Ovary (tissue), 9 donors: ENCODE measurements around the gene MPC1. TPM values are rescaled to one million over a fixed set of nuclear protein-coding genes. Genes with fewer than 3 reads are reported as not detected.

Experiments
- DNase-seq, 5 donors: peaks; one replicate each; pipeline ENCODE4 v3.0.0-alpha.2; 2019 to 2020
- H3K27ac ChIP-seq, 2 donors: fragments of 200-600 bp; one replicate each; pipeline versions ENCODE4 v1.5.1 to v1.8.0; 2019 to 2022
- H3K27me3 ChIP-seq: fragments of 200-600 bp; one replicate; pipeline ENCODE4 v1.8.0; 2022
- H3K36me3 ChIP-seq: fragments of 200-600 bp; sonication (generic); one replicate; pipeline ENCODE4 v1.5.1; 2019
- H3K4me1 ChIP-seq: one replicate; pipeline ENCODE4 v1.8.1; 2013; ENCODE audit warnings: mild to moderate bottlenecking, moderate library complexity; ENCODE audit not compliant: insufficient read depth
- H3K4me3 ChIP-seq: fragments of 200-600 bp; sonication (generic); one replicate; pipeline ENCODE4 v1.5.1; 2017
- H3K9me3 ChIP-seq, 2 donors: fragments of 200-600 bp in 1 of 2; sonication (generic) in 1 of 2; one replicate each; pipeline versions ENCODE4 v1.5.1 to v1.8.1; 2013 to 2019; ENCODE audit warnings: mild to moderate bottlenecking in 1 of 2, moderate library complexity in 1 of 2
- CTCF ChIP-seq, 3 donors: fragments of 450-650 bp in 2 of 3; fragments of 200-600 bp in 1 of 3; IDR thresholded peaks; one replicate each; pipeline versions ENCODE4 v1.5.1 to v1.8.0; 2016 to 2022; ENCODE audit warnings: antibody characterized with exemption in 3 of 3, mild to moderate bottlenecking in 1 of 3
- EP300 ChIP-seq: sonication (generic); formaldehyde crosslinking; IDR thresholded peaks from one replicate; pipeline ENCODE4 v1.6.1; 2017; ENCODE audit warnings: antibody characterized with exemption
- POLR2A ChIP-seq: fragments of 450-650 bp; IDR thresholded peaks from one replicate; pipeline ENCODE4 v1.6.1; 2017; ENCODE audit warnings: antibody characterized with exemption, mild to moderate bottlenecking, moderate library complexity
- WGBS, 3 donors: extraction: QIAGEN DNeasy Blood & Tissue Kit in 1 of 3; methylation state at CpG; one replicate each; pipeline versions ENCODE4 v1.1.5 to v1.1.7; 2013 to 2017; 5-methylcytosine and 5-hydroxymethylcytosine counted together
- intact Hi-C, 4 donors: fragments of 100-400 bp; cut with DNase I; formaldehyde crosslinking; loops; one replicate each; pipeline versions ENCODE4 v1.11.0 to v1.15.1; 2022 to 2023
- polyA plus RNA-seq, 2 donors: library from polyadenylated mRNA; stranded (reverse); fragments of 200-250 nt in 1 of 2; fragments of 350-450 nt in 1 of 2; fragmentation: Illumina TruSeq in 1 of 2; extraction: RNeasy Lipid Tissue Mini Kit (QIAGEN cat#74804) in 1 of 2; gene quantifications; one replicate each; pipeline ENCODE4 v1.2.3, GENCODE V29; 2013 to 2014
- total RNA-seq, 7 donors: library from RNA; depleted of rRNA in 2 of 7; stranded (reverse); fragments of >200 nt in 2 of 7; fragmentation: NEBNext Ultra II Directional in 3 of 7; extraction: Animal tissue kit (Norgen Biotek cat#: 25700) in 3 of 7; gene quantifications; one replicate each; pipeline versions ENCODE4 v1.1.0 to v1.2.4, GENCODE V29; 2016 to 2023
- donor health status: DM: no; HTN: no; CAD: no; lungs with moderate emphysema.
- donor health status: DM: no; HTN: no; CAD: no.
- donor health status: Bipolar disorder and iron deficiency.
- donor health status: DM: yes; HTN: yes; CAD: no.
- donor health status: DM: no; HTN: no; CAD: no.
- donor health status: DM: yes; HTN: yes; CAD: no.

The MPC1 gene
- total and polyA plus RNA-seq, 9 donors: 34.1 to 82.6 (median 38.8) TPM

DNA sequence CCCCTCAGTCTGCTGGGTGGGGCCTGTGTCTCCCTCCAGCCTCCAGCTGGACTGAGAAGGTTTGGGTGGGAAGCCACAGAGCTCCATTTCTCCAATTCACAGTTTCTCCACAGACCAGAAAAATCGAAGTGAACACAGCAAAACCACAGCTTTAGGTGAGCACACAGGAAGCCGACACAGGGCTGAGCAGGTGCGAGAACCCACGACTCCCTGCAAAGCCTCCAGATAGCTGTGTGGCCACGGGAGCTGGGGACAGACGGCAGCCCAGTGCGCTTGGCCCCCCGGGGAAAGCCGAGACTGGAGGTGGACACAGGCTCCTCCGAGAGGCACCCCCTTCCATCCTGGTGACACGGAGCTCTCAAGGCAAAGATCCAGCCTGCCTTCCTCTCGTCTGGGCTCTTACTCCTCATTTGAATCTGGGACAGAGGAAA, 29.0 kb upstream of the MPC1 start:
- Histone ChIP-seq H3K27ac (no peak overlapping the region), H3K4me3 (no peak overlapping the region), H3K27me3 (no peaks in the 10 kb centered on the region), H3K36me3 (no peaks in the 10 kb centered on the region), H3K9me3 (no peaks in the 10 kb centered on the region), H3K4me1 (peaks cover 1% of the 10 kb centered on the region)
- no peak for TF ChIP-seq EP300
- TF ChIP-seq CTCF (IDR thresholded peaks at IDR 0.05): no peak
- no peak for TF ChIP-seq POLR2A
- WGBS, 3 donors: 86 to 91% (median 89%) methylated on average over 12 of the region's 12 CpGs
- DNase-seq: no peak
- intact Hi-C loops: no loop called here

GRCh38 chr6:166411271-166411670, 28.5 kb upstream of the MPC1 start:
- Histone ChIP-seq H3K27ac (no peak overlapping the region), H3K27me3 (no peaks in the 10 kb centered on the region)

DNA sequence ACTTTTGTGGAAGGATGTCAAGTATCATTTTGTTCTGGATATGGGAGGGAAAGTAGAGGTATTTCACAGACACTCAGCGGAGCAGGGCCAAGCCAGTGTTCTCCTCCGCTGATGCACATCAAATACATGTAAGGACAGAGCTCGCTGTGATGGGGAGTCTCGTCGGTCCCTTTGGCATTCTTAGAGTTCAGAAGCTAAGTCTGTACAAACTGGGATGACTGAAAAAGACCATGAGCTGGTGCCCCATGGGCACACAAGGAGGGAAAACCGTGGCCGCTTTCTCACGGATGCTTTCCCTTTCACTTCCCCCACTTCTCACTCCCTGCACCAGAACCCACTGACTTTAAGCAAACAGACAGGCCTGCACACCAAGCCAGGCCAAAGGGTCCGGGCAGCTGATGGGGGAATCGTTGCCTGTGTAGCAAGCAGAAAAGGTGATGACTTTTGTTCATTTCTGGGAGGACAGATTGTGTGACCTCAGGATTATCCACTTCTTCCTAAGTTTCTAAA, 27.7 kb upstream of the MPC1 start:
- Histone ChIP-seq H3K27me3 (no peaks in the 10 kb centered on the region), H3K36me3 (no peaks in the 10 kb centered on the region), H3K27ac (no peak overlapping the region), H3K4me3 (no peak overlapping the region), H3K4me1 (peaks cover 1% of the 10 kb centered on the region), H3K9me3 (no peaks in the 10 kb centered on the region)
- no peak for TF ChIP-seq POLR2A
- no peak for TF ChIP-seq EP300
- TF ChIP-seq CTCF (IDR thresholded peaks at IDR 0.05): no peak
- 88 to 92% (median 90%) methylated on average over 10 of the region's 10 CpGs for WGBS, 3 donors
- intact Hi-C loops: no loop called here
- DNase-seq: no peak

More at GRCh38 chr6:166411271-166411670, 28.5 kb upstream of the MPC1 start:
- TF ChIP-seq POLR2A (no peak), EP300 (no peak), CTCF (IDR thresholded peaks at IDR 0.05) (no peak)
- Histone ChIP-seq H3K36me3 (no peaks in the 10 kb centered on the region), H3K4me3 (no peak overlapping the region), H3K9me3 (no peaks in the 10 kb centered on the region), H3K4me1 (peaks cover 1% of the 10 kb centered on the region)
- DNase-seq: no peak
- WGBS, 3 donors: 82 to 83% (median 83%) methylated on average over 15 of the region's 15 CpGs
- intact Hi-C loops: no loop called here

- WGBS, 3 donors: 34 to 64% (median 47%) methylated on average over 22 of the region's 22 CpGs
- Histone ChIP-seq H3K36me3 (no peaks in the 10 kb centered on the region), H3K27ac (no peak overlapping the region), H3K9me3 (no peaks in the 10 kb centered on the region), H3K4me3 (no peak overlapping the region), H3K4me1 (peaks cover 1% of the 10 kb centered on the region), H3K27me3 (no peaks in the 10 kb centered on the region)
- intact Hi-C loops: loop anchor here in 3 of 4 donors (5.0 to 10.0 kb wide), 2 partner anchors 134 to 137 kb away; no protein-coding TSS in a partner anchor
- DNase-seq: no peak
- TF ChIP-seq CTCF (IDR thresholded peaks at IDR 0.05) (no peak), EP300 (no peak), POLR2A (no peak)
Measured at GRCh38 chr6:166408936-166409755, 26.4 kb upstream of the MPC1 start.
